H1 (cell line): ENCODE measurements around the gene QSOX2. TPM values are rescaled to one million over a fixed set of nuclear protein-coding genes. Genes with fewer than 3 reads are reported as not detected.

Experiments used
- EP300 ChIP-seq, 2 experiments: IDR thresholded peaks; 1 replicate in 1 of 2; 2 replicates in 1 of 2; pipeline ENCODE4 v1.6.1; 2011 to 2012; ENCODE audit warnings: low read depth in 2 of 2, low read length in 2 of 2, mild to moderate bottlenecking in 2 of 2, borderline replicate concordance in 1 of 2, inconsistent platforms in 1 of 2, moderate library complexity in 1 of 2
- EZH2 ChIP-seq: fragments of 200-600 bp; sonication (generic); IDR thresholded peaks from 2 replicates; pipeline ENCODE4 v1.7.1; 2012; ENCODE audit warnings: low read depth, mild to moderate bottlenecking, moderate library complexity, low read length, inconsistent platforms; ENCODE audit not compliant: severe bottlenecking
- GTF2F1 ChIP-seq: IDR thresholded peaks from 2 replicates; pipeline ENCODE4 v1.6.1; 2012; ENCODE audit warnings: low read depth, low read length, improper control_type of control experiment, borderline replicate concordance
- SAP30 ChIP-seq: fragments of 300-600 bp; sonication (generic); IDR thresholded peaks from 2 replicates; pipeline ENCODE4 v1.7.1; 2012; ENCODE audit warnings: low read length, moderate library complexity, mild to moderate bottlenecking, inconsistent platforms; ENCODE audit not compliant: insufficient read depth, insufficient replicate concordance
- polyA plus RNA-seq, 7 experiments: library from polyadenylated mRNA; depleted of rRNA in 3 of 7; stranded (reverse) in 5 of 7; unstranded in 2 of 7; fragments of >200 nt in 5 of 7; fragments of 200-250 nt in 2 of 7; gene quantifications; 1 replicate in 5 of 7; 2 replicates in 1 of 7; 4 replicates in 1 of 7; pipeline versions ENCODE4 v1.2.1 to v1.2.3, GENCODE V29; 2011 to 2013; ENCODE audit warnings: missing spikeins in 2 of 7, mixed read lengths in 2 of 7
- total RNA-seq: library from RNA; stranded (reverse); fragmentation: NEBNext Ultra II Directional; extraction: Animal tissue kit (Norgen Biotek cat#: 25700); gene quantifications from 2 replicates; pipeline ENCODE4 v1.2.1, GENCODE V29; 2021
- TF ChIP-seq, protein P1 (sequence below): IDR thresholded peaks from 2 replicates; pipeline ENCODE4 v1.6.1; 2012; ENCODE audit warnings: inconsistent platforms

The QSOX2 gene
- total and polyA plus RNA-seq, 2 of the 8 experiments (the other 6 are each of a cell fraction or from before 2014, with no cell fraction given): 18.0 to 28.6 TPM

DNA sequence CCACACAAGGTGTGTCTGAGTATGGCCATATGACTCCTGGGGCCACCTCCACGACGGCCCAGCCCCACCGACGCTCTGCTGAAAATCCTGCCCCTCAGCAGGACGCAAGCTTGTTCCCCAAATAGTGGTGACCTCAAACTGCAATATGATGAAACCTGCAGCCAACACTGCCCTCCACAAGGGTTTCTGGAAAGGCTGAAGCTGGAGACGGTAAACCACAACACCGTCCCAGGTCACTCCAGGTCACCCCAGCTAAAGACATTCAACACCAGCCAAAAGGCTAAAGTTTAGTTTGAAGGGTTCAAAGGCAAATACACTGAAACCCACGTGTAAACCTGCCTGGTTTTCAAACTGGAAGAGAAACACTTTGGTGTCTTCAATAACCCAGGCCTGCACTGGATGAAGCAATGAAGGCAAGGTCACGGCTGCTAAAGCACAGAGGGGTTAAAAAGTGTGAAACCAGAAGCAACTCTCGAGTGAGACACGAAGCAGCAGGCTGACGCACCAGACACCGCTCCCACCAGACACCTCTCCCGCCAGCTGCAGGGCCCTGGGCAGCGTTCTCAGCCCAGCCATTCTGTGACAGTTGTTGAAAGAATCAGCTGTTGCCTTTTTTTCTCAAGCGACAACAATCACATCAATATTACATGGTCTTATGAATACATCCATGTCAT lies 38.9 kb downstream of the QSOX2 start (continued):
- TF ChIP-seq, protein P1, sequence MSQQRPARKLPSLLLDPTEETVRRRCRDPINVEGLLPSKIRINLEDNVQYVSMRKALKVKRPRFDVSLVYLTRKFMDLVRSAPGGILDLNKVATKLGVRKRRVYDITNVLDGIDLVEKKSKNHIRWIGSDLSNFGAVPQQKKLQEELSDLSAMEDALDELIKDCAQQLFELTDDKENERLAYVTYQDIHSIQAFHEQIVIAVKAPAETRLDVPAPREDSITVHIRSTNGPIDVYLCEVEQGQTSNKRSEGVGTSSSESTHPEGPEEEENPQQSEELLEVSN: no peak
- TF ChIP-seq GTF2F1 (no peak), EP300 (IDR thresholded peaks at IDR 0.05; ENCODE audit: borderline replicate concordance in 1 of 2, low read depth in 2 of 2, low read length in 2 of 2) (no peak), EZH2 (no peak), SAP30 (no peak)
